GM18858 (cell line): Measurements from ENCODE around the gene ZFP3.
"Not testable (repeated sequence)": the region's sequence is repeated elsewhere in the genome, so short reads cannot be mapped to it uniquely, and the experiment has no call there.

Experiments
- ATAC-seq: cut with Tn5 transposase; IDR thresholded peaks from one replicate; pipeline ENCODE4 v1.9.1; 2021; ENCODE audit not compliant: unreplicated experiment

ZFP3 gene

DNA sequence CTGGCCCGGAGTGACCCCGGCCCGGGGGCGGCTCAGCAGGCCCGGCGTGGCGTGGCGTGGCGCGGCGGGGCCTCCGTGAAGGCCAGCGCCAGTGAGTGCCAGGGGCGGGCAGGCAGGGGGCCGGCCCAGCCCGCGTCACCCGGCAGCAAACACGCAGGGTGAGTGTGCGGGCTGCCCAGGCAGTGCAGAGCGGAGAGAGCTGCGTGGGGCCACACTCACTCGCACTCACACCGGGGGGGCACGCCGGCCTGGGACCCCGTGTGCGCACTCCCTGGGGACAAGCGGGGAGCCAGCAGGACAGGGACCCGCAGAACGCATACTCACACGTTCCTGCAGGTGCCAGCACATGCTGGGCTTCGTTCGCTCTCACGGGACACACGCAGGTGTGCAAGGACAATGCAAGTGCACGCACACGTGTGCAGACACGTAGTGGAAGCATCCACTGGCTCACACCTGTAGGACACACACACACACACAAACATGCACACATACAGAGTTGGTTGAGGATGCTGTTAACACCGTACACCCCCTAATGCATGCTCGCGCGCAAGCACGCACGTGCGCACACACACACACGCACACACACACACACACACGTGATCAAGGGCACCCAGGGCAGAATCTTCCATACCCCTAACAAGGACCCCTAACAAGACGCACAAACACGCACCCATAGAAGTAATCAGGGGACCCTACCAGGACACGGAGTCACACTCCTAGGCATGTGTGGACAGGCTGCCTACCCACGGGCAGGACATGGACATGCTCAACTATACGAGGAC is 45.3 kb downstream of the ZFP3 start:
- no peak for ATAC-seq

DNA sequence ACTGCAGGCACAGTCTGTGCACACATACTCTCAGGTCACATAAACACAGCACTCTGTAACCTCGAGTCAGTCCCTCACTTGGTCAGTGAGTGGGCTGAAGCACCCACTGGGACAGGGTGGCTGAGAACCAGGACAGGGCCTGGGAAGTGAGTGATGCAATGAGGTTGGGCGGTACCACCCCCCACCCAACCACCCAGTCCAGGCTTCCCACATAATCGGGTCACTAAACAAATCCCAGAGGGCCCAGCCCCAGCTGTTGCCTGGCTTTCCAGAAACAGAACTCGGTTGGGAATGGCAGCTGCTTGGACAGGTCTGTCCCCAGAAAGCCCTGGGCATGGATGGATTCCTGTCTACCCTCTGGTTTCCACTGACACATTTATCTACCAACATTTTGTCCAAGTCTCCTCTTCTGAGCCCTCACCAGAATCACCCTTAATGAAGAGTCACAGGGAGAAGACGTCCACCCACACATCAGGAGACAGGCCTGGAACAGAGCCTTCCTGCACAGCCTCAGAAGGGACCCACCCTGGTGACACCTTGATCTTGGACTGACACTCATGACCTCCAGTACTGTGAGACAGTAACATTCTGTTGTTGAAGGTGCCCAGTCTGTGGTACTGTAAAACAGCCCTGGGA is 46.0 kb downstream of the ZFP3 start:
- ATAC-seq = not testable (repeated sequence)

DNA sequence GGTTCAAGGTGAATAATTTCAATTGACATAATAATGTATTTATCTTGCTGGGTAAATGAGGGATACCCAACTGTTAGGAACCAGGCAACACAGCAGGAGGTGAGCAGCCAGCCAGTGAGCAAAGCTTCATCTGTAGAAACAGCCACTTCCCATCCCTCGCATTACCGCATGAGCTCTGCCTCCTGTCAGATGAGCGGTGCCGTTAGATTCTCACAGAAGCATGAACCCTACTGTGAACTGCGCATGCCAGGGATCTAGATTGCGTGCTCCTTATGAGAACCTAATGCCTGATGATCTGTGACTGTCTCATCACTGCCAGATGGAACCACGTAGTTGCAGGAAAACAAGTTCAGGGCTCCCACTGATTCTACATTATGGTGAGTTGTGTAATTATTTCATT is 46.6 kb downstream of the ZFP3 start:
- ATAC-seq = not testable (repeated sequence)

DNA sequence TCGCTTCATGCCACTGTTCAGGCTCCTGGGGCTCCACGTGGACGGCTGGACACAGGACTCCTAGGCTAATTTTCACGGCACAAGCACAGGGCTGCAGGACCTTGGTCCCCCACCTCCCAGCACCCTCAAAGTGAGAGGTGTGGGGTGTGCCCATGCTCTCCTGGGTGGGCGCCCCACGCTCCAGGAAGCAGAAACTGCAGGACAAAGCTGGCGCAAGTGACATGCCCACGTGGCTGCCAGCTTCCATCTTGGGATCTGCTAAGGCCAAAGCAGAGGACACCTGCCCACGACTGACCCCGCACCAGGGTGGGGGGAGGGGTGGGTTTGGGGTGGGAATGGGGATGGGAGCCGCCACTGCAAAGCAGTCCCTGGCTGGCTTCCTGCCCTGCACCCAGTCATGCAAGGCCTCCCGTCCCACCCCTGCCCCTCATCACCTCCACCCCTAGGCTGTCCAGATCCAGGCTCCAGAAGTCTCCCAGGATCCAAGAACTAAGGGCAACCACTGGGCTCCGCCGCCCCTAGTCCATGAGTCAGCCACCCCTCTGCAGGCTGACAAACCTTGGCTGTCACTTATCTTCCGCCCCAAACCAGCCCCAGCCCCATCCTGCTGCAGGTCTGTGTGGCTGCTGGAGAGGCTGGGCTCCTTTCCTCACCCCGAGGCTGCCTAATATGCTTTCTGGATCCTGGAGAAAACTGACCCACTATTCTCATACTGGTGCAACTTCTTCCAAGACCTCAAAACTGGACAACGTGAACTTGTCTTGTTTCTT is 48.6 kb downstream of the ZFP3 start:
- no peak for ATAC-seq

DNA sequence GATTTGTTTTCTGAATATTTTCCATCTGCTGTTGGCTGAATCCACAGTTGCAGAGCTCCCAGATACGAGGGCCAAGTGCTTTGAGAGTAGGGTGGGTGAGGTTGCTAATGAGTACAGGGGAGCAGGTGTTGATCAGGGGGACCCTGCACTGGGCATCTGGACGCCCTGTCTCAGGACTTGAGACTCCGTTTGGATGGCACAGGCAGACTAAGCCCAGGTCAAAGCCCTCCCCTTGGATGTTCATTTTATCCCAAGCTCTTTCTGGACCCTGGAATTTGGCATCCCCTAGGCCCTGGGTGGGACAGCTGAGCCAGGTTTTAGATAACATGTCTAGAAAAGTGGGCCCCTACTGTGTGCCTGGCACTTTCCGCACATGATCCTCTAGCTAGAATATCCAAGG is 49.6 kb downstream of the ZFP3 start:
- no peak for ATAC-seq

DNA sequence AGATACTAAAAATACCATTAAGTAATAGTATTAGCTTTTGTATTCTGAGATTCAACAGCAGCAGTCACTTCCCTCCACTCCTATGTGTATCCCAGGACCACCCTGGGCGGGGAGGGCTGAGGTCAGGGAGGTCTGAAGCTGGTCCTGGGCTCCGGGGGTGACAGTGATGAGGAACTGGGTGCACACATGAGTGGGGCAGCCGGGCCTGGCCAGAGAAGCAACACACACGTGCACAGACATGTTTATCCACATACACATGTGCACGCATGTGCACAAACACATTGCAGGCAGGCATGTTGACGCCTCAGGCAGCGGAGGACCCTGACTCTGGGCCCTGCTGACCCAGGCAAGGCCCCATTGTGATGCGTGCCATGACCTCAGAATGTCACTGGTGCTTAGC is 50.1 kb downstream of the ZFP3 start:
- not testable (repeated sequence) for ATAC-seq

DNA sequence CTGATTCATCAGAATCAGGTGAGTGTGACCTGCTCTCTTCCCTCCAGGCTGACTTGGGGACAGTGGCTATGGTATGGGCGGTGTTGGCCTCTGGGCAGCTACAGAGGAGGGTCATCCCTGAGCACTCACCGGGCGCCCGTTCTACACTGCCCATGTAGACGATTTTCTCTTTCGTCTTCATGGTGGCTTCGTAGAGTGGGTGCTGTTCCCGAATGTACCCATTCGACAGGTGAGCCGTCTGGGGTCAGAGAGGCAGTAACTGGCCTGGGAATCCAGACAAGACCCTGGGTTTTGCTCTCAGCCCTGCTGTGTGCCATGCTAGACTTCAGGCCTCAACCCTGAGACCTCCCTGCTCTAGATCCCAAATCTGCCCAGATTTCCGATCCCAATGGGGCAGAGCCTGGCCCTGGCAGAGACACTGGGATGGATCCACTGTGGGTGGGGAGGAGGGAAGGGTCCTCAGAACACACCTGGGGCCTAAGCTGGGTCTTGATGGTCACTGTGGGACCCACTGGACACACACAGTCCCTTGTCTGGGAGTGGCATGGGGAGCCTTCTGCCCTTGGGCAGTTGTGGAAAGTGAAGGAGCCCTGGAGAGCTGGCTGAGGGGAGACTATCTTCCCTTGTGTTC is 50.8 kb downstream of the ZFP3 start:
- no peak for ATAC-seq

DNA sequence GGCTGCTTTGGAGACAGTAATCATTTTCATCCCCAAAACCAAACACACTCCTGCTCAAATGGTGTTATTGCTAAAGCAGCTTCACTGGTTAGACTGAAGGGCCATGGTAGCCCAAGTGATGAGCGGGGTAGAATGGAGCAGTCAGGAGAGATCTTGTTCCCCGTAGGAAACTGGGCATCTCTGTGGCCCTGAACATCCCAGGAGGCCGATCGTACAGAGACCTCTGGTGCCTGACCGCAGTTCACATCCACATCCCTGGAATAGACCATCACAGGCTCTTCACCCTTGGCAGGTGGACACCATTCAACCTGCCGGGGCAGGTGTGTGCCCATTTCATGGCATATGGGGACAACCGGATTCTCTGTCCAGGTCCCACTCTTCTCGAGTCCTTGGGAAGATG is 51.5 kb downstream of the ZFP3 start:
- not testable (repeated sequence) for ATAC-seq

DNA sequence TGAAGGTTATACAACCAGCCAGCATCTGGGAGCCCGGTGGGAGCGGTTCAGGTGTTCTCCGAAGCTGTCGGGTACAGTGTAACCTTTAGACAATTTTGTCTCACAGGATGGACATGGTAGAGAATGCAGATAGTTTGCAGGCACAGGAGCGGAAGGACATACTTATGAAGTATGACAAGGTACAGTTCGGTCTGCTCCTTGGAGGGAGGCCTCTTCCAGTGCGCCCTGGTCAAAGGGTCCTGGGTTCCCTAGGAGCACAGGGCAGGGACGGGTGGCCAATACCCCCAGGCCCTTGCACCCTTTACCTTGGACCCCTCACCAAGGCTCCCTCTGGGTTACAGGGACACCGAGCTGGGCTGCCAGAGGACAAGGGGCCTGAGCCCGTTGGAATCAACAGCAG is 52.0 kb downstream of the ZFP3 start:
- ATAC-seq = not testable (repeated sequence)

DNA sequence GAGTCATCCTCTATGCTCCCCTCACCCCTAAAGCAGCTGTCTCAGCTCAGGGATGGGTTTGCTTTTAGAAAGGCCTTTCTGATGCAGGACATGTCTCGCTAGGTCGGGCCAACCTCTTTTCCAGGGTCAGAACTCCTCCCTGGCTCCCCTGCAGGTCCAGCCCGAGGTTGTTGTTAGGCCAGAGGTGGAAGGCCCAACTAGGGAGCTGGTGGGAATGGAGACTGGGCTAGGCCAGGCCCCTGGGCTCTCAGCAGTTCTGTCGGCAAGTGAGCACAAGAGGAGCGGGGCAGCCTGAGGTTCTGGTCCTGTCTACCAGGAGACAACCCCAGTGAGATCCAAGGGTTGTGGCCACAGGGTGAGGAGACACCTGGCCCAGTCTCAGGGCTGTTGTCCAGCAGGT is 52.4 kb downstream of the ZFP3 start:
- ATAC-seq = not testable (repeated sequence)

DNA sequence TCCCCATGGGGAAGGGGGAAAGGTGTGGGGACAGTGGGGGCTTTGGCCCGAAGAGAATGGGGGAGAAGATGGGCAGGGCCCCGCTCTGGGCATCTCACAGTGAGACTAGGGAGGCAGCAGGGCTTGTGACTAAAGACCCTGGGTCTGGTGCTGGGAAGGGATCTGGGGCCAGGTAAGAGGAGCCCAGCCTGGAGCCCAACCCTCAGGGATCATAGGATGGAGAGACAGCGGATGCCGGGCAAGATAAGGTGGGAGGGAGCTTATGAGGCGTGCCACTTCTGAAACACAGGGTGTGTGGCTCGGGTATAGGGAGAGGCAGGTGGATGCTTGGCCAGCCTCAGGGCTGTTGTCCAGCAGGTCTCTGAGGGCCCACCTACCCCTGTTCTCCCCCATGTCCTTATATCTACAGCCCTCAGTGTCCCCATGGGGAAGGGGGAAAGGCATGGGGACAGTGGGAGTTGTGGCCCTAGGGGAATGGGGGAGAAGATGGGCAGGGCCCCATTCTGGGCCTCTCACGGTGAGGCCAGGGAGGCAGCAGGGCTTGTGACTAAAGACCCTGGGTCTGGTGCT is 53.0 kb downstream of the ZFP3 start:
- no peak for ATAC-seq

DNA sequence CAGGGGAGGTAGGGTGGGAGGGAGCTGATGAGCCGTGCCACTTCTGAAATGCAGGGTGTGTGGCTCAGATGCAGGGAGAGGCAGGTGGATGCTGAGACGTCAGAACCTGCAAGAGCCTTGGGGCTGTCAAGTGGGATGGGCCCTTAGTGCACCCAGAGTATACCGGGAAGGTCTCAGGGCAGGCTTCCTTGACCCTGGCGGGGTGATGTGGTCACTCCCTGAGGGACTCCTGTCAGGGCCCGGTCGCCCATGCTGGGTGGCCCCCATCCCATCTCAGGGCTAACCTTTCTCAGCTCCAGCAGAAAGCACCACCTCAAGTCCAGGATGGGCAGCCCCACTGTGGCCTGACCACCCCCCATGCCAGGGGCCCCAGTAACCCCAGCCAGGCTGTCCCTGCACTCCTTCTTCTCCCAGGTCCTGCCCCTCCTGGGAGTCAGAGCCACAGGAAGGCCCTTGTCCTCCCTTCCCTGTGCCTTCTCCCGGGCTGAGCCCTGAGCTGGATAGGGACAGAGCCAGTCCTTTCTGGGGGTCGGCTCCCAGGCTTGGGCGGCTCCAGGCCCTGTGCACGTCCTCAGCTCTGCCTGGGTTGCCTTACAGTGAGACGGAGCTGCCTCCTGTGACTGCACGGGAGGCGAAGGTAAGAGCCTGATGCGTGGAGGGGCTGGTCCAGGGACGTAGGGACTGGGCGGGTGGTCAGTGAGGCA is 53.7 kb downstream of the ZFP3 start:
- ATAC-seq = not testable (repeated sequence)

DNA sequence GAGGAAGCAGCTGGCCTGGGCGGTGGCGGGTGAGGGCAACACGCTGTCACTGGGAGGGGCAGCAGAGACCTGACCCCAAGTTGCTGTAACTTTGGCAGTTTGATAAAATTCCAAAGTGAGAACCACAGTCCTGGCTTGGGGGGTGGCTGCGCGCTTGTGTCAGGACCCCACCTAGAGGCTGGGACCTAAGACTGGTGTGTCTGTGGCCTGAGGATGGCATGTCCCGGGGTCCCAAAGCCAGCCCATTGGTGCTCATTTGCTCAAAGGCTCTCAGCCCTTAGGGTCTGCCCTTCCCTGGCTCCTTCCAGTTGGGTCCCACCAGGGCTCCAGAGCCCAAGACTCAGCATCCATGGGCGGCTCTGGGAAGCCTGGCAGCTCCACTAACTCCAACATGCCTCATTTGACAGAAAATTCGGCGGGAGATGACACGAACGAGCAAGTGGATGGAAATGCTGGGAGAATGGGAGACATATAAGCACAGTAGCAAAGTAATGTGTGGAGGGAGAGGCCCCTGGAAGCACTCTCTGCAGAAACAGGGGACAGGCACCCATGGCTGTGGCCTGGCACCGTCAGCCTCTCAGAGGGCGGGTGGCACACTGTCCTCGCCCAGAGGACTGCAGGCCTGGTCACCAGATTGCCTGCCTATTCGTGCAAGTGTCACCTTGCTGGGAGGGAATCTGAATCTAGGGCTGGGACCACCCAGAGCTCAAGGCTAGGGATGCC is 54.4 kb downstream of the ZFP3 start:
- ATAC-seq = not testable (repeated sequence)

DNA sequence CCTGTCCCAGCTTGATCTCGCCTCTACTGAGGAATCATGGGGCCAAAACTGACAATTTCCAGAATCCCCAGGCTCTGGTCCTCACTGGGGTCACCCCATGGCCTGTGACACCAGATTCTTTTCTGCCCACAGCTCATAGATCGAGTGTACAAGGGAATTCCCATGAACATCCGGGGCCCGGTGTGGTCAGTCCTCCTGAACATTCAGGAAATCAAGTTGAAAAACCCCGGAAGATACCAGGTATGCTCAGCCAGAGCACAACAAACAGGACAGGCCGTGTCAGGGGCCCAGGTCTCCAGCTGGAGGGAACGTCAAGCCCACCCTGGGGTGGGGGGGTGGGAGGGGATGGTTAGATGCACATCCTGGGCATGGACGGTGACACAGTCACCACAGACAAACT is 55.0 kb downstream of the ZFP3 start:
- ATAC-seq = no peak

DNA sequence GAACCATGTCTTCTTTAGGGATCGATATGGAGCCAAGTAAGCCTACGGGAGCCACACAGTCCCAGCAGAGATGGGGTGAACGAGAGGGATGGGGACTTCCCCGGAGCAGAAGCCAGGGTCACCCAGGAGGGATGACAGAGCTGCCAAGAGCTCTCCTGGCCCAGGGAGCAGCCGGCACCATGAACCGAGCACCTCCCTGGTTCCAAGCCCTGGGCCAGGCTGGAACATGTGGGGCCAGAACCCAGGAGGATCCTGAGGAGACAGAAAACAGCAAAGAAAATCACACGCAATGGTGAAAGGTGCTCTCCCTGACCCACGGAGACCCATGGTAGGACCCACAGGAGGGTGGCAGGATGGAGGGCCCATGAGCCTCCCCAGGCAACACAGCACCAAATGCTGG is 55.7 kb downstream of the ZFP3 start:
- ATAC-seq = not testable (repeated sequence)

DNA sequence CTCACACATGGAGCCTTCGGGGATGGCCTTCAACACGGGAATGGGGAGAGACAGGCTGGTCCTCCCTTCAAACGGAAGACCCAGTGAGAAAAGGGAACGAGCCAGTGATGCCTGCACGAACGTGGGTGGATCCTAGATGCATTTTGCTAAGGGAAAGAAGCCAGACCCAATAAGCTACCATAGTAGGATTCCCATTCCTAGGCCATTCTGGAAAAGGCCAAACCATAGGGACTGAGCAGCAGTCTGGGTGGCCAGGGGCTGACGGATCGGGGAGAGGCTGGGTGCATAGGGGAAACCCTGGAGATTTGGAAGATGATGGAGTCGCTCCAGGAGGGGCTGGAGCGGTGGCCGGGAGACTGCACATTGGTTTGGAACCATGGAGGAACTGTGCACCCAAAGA is 56.3 kb downstream of the ZFP3 start:
- ATAC-seq = not testable (repeated sequence)

DNA sequence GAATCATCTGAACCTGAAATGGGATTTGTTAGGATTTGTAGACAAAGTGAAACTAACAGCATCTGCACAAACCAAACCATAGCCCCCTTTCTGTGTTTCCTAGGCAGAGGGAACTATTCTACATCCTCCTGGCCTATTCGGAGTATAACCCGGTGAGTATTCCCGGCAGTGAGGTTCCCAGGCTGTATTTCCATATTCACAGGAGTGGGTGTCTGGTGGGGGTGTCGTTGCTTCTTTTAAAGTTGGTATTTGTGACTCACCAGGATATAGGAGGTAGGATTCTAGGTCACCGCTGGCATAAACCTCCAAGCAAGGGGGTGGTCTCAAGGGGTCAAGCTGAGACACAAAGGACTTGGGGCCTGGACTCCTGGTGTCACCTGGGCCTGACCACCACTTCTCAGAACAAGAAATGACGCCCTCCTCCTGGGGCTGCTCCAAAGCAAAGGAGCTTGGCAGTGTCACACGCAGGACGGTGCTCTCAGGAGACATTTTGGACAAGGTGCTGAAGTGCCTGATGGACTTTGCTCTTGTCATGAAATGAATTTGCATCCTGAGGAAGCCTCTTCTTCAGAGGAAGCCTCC is 57.0 kb downstream of the ZFP3 start:
- not testable (repeated sequence) for ATAC-seq

DNA sequence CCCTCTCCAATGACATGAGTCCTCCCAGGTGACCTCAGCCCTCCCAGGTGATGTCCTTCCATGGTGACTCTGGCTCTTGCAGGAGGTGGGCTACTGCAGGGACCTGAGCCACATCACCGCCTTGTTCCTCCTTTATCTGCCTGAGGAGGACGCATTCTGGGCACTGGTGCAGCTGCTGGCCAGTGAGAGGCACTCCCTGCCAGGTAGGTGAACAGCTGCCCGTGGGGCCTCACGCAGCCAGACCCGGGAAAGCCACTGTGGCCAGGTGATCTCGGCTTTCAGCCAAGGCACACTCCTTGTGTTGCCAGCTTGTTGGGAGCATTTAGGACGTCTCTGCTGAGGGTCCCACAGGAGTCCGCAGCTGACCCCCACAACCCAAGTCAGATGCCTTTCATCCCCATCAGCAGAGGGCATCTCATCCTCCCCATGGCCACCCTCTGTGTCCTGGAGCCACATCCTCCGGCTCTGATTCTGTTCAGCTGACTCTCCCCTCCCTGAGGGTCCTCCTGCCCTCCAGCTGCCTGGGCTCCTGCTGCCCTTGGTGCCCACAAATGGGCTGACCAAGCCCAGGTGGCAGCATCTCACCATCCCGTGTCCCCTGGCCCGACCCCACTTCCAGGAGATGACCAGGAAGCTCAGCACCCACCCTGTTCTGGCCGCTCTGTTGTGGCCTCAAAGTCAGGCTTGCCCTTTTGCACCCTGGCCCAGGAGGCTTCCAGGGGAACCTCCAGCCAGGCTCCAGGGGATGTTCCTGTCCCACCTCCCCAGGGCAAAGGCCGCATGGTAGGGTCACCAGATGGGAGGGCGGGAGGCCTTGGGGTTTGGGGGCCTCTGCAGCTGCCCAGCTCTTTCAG is 57.7 kb downstream of the ZFP3 start:
- no peak for ATAC-seq
